Right forelimb (tissue), 1 donor: ENCODE data around the gene FAM237A.

Experiments used
- DNase-seq: peaks from one replicate; pipeline ENCODE4 v3.0.0-alpha.2; 2018

Gene FAM237A

DNA sequence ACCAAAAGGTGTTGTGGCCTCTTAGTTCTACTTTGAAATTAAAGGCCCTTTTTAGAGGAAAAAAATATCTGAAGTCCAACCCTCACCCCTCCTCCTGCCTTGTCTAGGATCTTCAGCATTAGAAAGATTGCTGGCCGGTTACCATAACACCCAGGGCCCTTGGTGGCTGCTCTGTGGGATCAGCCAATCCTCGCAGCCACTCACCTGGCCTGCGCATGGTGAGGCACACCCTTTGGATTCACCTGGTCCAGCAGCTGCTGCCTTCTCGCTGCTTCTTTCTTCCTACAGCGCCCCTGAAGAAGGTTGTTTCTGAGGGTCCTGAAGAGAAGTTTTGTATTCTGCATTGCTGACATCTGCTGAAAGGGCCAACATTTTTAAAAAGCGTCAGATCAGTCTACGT is 50.7 kb downstream of the FAM237A start:
- no peak for DNase-seq

DNA sequence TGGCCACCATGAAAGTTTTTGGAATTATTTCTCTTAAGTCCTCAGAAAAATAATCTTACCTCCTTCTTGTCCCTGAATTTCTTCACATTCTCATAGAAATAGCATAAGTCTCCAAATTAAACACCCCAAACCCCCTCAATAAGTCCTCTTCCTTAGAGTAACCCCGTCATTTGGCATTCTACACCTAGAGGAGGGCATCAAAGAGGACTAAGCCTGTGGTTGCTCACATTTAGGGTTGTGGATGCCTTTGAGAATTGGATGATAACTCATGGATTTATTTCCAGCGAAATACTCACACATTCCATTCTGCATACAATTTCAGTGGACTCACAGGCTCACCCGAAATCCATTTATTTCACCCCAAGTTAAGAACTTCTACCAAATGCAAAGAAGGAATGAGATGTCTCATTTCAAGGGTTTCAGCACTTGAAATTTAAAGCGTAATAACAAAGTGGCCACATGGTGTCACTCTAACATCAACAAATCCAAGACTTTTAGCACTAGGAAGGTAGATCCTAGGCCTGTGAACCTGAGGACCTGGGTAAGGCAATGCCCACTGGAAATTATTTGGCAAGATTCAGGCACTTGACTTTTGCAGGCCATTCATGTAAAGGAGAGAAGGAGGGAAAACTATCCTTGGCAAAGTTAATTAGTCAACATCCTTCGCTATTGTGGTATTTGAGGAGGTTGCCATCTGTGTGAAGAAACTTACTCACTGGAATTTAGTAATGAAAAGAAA is 51.3 kb downstream of the FAM237A start:
- no peak for DNase-seq

DNA sequence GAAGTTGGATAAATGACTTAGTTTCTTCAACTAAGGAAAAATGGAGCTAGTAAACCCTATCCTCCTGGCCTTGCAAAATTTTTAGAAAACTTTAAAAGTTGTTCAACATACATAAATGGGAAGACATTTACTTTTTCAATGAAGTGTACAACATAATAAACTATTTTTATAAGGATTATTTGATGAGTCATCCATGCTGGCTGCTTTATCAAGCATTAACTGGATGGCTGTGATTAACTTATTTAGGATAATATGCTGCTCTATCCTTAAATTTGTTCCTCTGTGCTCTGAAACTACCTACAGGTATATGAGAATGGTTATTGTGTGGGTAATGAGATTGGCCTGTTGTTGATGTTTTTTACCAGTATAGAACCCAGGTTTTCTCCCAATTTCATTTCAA is 54.6 kb downstream of the FAM237A start:
- no peak for DNase-seq

DNA sequence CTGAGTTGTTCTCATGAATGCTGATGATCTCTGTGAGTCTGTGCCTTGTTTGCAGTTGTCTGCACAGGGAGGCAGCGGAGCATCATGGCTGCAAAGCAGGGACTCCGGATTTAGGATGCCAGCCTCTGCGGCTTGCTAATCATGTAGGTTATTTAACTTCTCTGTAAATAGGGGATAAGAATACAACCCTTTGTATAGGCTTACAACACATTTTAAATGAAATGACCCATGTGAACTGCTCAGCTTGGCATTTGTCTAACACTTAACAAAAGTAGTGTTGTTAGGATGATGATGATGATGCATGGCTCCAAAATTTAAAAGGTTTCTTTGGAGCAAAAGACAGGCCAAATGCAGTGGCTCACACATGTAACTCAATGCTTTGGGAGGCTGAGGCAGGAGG is 56.5 kb downstream of the FAM237A start:
- DNase-seq: no peak
